K562 (cell line): Measurements from ENCODE around the gene C1orf21. TPM values are rescaled to one million over a fixed set of nuclear protein-coding genes. Genes with fewer than 3 reads are reported as not detected.

ENCODE experiments used
- ATAC-seq: fragments of 200-7000 bp; cut with Tn5 transposase; 3 replicates; pipeline ENCODE4 v1.9.1; 2020; ENCODE audit warnings: moderate library complexity
- BruUV-seq: library from RNA; stranded (reverse); fragments of 400-500 nt; replicated peaks from 2 replicates; lab custom pipeline; 2021; lab: Mats Ljungman, UMichigan
- CTCF ChIA-PET: fragments of 300-600 bp; formaldehyde crosslinking; extraction: SDS; loops from one replicate; lab custom pipeline; 2021; ENCODE audit warnings: low intra/inter-chr PET ratio; lab: Yijun Ruan, JAX
- POLR2A ChIA-PET: fragments of 300-600, 350-650 bp; sonication (Branson Sonifier 250); formaldehyde crosslinking; extraction: SDS; loops from one replicate; lab custom pipeline; 2021; ENCODE audit warnings: antibody characterized with exemption, inconsistent platforms; lab: Yijun Ruan, JAX
- DNase-seq, 4 experiments: peaks; one replicate each; pipeline versions ENCODE4 v3.0.0 to v3.0.0-alpha.2; 2011 to 2018; ENCODE audit warnings: low spot score in 3 of 4, mixed read lengths in 3 of 4; ENCODE audit errors: extremely low read depth in 1 of 4
- FAIRE-seq: peaks from 2 replicates; lab custom pipeline; 2011; peaks lifted over from hg19 to GRCh38; lab: Jason Lieb, UNC
- H2AFZ ChIP-seq: 2 replicates; pipeline ENCODE4 v1.6.0; 2011; ENCODE audit warnings: low read depth, low read length, control low read depth, inconsistent platforms
- H3K27ac ChIP-seq: fragments of 200-600 bp; 3 replicates; pipeline ENCODE4 v1.8.0; 2011; ENCODE audit warnings: low read depth, mild to moderate bottlenecking, control low read depth, inconsistent platforms, low read length, moderate library complexity, mixed read lengths; ENCODE audit errors: extremely low read depth
- H3K27me3 ChIP-seq, 2 experiments: fragments of 300-600 bp in 1 of 2; 2 replicates in 1 of 2; 3 replicates in 1 of 2; pipeline versions ENCODE4 v1.6.0 to v1.8.0; 2011; ENCODE audit warnings: inconsistent platforms in 2 of 2, low read length in 2 of 2, mild to moderate bottlenecking in 1 of 2, mixed read lengths in 1 of 2, moderate library complexity in 1 of 2; ENCODE audit not compliant: control insufficient read depth in 2 of 2, insufficient read depth in 2 of 2
- H3K36me3 ChIP-seq: fragments of 300-600 bp; 3 replicates; pipeline ENCODE4 v1.8.0; 2011; ENCODE audit warnings: mild to moderate bottlenecking, low read length, inconsistent platforms; ENCODE audit not compliant: control insufficient read depth, insufficient read depth
- H3K4me1 ChIP-seq, 2 experiments: fragments of 200-600 bp in 1 of 2; replicated peaks in 1 of 2; 2 replicates in 1 of 2; 3 replicates in 1 of 2; pipeline versions ENCODE4 v1.5.1 to v1.8.0; 2011; ENCODE audit warnings: inconsistent platforms in 2 of 2, low read length in 2 of 2, mild to moderate bottlenecking in 1 of 2, mixed read lengths in 1 of 2, moderate library complexity in 1 of 2; ENCODE audit not compliant: control insufficient read depth in 2 of 2, insufficient read depth in 2 of 2
- H3K4me2 ChIP-seq: 2 replicates; pipeline ENCODE4 v1.6.1; 2011; ENCODE audit warnings: low read length, control low read depth, inconsistent platforms, mixed read lengths; ENCODE audit not compliant: insufficient read depth
- H3K4me3 ChIP-seq: fragments of 200-600 bp; sonication (generic), shearing (Covaris generic); 2 replicates; pipeline ENCODE4 v1.5.1; 2016; ENCODE audit warnings: control low read depth, inconsistent platforms
- H3K79me2 ChIP-seq: fragments of 200-600 bp; 3 replicates; pipeline ENCODE4 v1.8.0; 2011; ENCODE audit warnings: low read length, inconsistent platforms; ENCODE audit not compliant: control insufficient read depth, insufficient read depth
- H3K9ac ChIP-seq, 2 experiments: 2 replicates each; pipeline versions ENCODE4 v1.6.0 to v1.6.1; 2011; ENCODE audit warnings: low read depth in 2 of 2, low read length in 2 of 2, control low read depth in 1 of 2, inconsistent platforms in 1 of 2, mild to moderate bottlenecking in 1 of 2, mixed read lengths in 1 of 2; ENCODE audit not compliant: insufficient read depth in 1 of 2
- H3K9me1 ChIP-seq: one replicate; pipeline ENCODE4 v1.6.0; 2011; ENCODE audit warnings: inconsistent platforms, mild to moderate bottlenecking, low read length, moderate library complexity; ENCODE audit not compliant: control insufficient read depth, insufficient read depth
- H3K9me3 ChIP-seq: replicated peaks from 2 replicates; pipeline ENCODE4 v1.5.1; 2011; ENCODE audit warnings: low read depth, low read length, inconsistent platforms; ENCODE audit not compliant: control insufficient read depth, insufficient read depth
- H4K20me1 ChIP-seq: replicated peaks from 2 replicates; pipeline ENCODE4 v1.6.1; 2011; ENCODE audit warnings: low read length, inconsistent platforms, mixed read lengths; ENCODE audit not compliant: control insufficient read depth, insufficient read depth
- ARID1B ChIP-seq: fragments of 450-650 bp; IDR thresholded peaks from 2 replicates; pipeline ENCODE4 v1.6.1; 2016; ENCODE audit warnings: antibody characterized with exemption, mild to moderate bottlenecking, inconsistent platforms
- EHMT2 ChIP-seq: fragments of 450-650 bp; IDR thresholded peaks from 2 replicates; pipeline ENCODE4 v1.6.1; 2018; ENCODE audit warnings: antibody characterized with exemption
- HIVEP1 ChIP-seq: fragments of 250-450 bp; sonication (Bioruptor Pico); IDR thresholded peaks from 2 replicates; pipeline ENCODE4 v1.4.0; 2020; ENCODE audit warnings: mild to moderate bottlenecking
- HMG20B ChIP-seq: fragments of 250-450 bp; sonication (Bioruptor Pico); IDR thresholded peaks from 2 replicates; pipeline ENCODE4 v1.5.0; 2021; ENCODE audit warnings: mild to moderate bottlenecking
- HNRNPK ChIP-seq: fragments of 200-400 bp; formaldehyde crosslinking; IDR thresholded peaks from one replicate; pipeline ENCODE4 v1.6.1; 2018; ENCODE audit warnings: mild to moderate bottlenecking, low read depth, low read length; ENCODE audit not compliant: poor library complexity, severe bottlenecking
- NFIX ChIP-seq: fragments of 250-450 bp; sonication (Bioruptor Pico); IDR thresholded peaks from 2 replicates; pipeline ENCODE4 v1.4.0; 2020; ENCODE audit warnings: low read depth, mild to moderate bottlenecking, moderate library complexity
- NFYB ChIP-seq: IDR thresholded peaks from 2 replicates; pipeline ENCODE4 v1.6.1; 2011; ENCODE audit warnings: mild to moderate bottlenecking, moderate library complexity; ENCODE audit not compliant: insufficient read length; ENCODE audit errors: extremely low read depth
- PML ChIP-seq: IDR thresholded peaks from 2 replicates; pipeline ENCODE4 v1.6.1; 2012; ENCODE audit warnings: low read length, inconsistent platforms
- SIN3A ChIP-seq, 2 experiments: fragments of 150-350 bp in 1 of 2; IDR thresholded peaks; 2 replicates each; pipeline ENCODE4 v1.6.1; 2011 to 2016; ENCODE audit warnings: borderline replicate concordance in 2 of 2, low read depth in 2 of 2, low read length in 2 of 2, mild to moderate bottlenecking in 2 of 2, moderate library complexity in 2 of 2; ENCODE audit not compliant: control insufficient read depth in 1 of 2
- TAL1 ChIP-seq: fragments of 450-650 bp; IDR thresholded peaks from 2 replicates; pipeline ENCODE4 v1.6.1; 2016; ENCODE audit warnings: mild to moderate bottlenecking
- ZFP30 ChIP-seq: fragments of 250-450 bp; sonication (Bioruptor Pico); IDR thresholded peaks from 2 replicates; pipeline ENCODE4 v1.8.0; 2022; ENCODE audit warnings: moderate library complexity, mild to moderate bottlenecking, inconsistent platforms, borderline replicate concordance
- ZNF561 ChIP-seq: fragments of 450-650 bp; formaldehyde crosslinking; conservative IDR thresholded peaks from 2 replicates; pipeline ENCODE4 v1.4.0; 2020; ENCODE audit warnings: mild to moderate bottlenecking, moderate library complexity
- WGBS: fragments of 100-300 bp; shearing (Covaris generic); methylation state at CpG from one replicate; pipeline ENCODE4 v1.1.6; 2016; ENCODE audit warnings: low coverage, mixed read lengths; ENCODE audit not compliant: insufficient coverage; ENCODE audit errors: missing lambda C conversion rate; 5-methylcytosine and 5-hydroxymethylcytosine counted together
- in situ Hi-C: fragments of 300-500 bp; cut with MboI; formaldehyde crosslinking; loops from 4 replicates; pipeline ENCODE4 v1.15.0; 2018; ENCODE audit warnings: inconsistent platforms, mixed read lengths
- intact Hi-C: fragments of 100-400 bp; cut with micrococcal nuclease; formaldehyde crosslinking; loops from 2 replicates; pipeline ENCODE4 v1.14.2; 2022
- polyA plus RNA-seq, 8 experiments: library from polyadenylated mRNA; depleted of rRNA in 4 of 8; stranded (reverse) in 5 of 8; unstranded in 3 of 8; fragments of >200 nt; fragmentation: Nextera tagmentation in 2 of 8; fragmentation: Illumina TruSeq in 1 of 8; extraction: Ambion mirVana in 2 of 8; extraction: Trizol in 1 of 8; gene quantifications; 2 replicates each; pipeline versions ENCODE4 v1.2.1 to v1.2.3, GENCODE V29; 2011 to 2014; ENCODE audit warnings: inconsistent platforms in 1 of 8, missing spikeins in 1 of 8
- total RNA-seq, 7 experiments: library from RNA; depleted of rRNA in 6 of 7; stranded (reverse); fragments of >200 nt in 6 of 7; fragmentation: Illumina TruSeq in 2 of 7; extraction: Trizol in 2 of 7; gene quantifications; 2 replicates each; pipeline versions ENCODE4 v1.2.1 to v1.2.3, GENCODE V29; 2011 to 2021; ENCODE audit warnings: low replicate concordance in 1 of 7
- TF ChIP-seq, protein P1 (sequence below), 3 experiments: fragments of 200-800 bp in 1 of 3; sonication (Bioruptor generic) in 1 of 3; sonication (generic) in 1 of 3; formaldehyde crosslinking in 1 of 3; IDR thresholded peaks; 2 replicates each; pipeline versions ENCODE4 v1.6.1 to v1.8.0; 2016 to 2022; ENCODE audit warnings: mild to moderate bottlenecking in 2 of 3, missing compliant biosample characterization in 2 of 3, missing genetic modification characterization in 2 of 3, missing genetic modification reagents in 1 of 3
- TF ChIP-seq, protein P2 (sequence below): sonication (generic); formaldehyde crosslinking; IDR thresholded peaks from 2 replicates; pipeline ENCODE4 v1.8.0; 2022; ENCODE audit warnings: mild to moderate bottlenecking, missing genetic modification reagents, borderline replicate concordance

Gene C1orf21
- total and polyA plus RNA-seq, 9 of the 15 experiments (the other 6 are each of a cell fraction or from before 2014, with no cell fraction given), result under 0.01 to 0.31 (median 0.07) TPM

DNA sequence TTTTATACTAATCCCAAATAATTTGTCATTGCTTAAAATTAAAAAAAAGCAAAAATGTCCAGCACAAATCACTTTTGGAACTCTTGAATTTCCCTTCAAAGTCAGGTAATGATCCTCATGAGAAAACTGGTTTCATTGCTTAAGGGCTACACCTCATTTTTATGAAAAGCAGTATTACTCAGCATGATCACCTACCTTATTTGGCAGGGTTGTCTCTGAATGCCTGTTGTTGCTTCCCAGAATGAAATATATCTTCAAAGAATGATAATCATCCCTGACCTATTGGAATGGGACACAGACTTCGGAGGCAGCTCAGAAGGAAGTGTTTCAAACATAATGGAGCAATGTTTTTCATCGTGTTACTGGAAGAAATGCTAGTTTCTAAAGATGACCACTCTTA lies 29.7 kb downstream of the C1orf21 start:
- CTCF ChIA-PET, result no interaction called here
- no peak overlapping the region for H3K9ac ChIP-seq
- no peaks in the 10 kb centered on the region for H3K9me3 ChIP-seq
- no peaks in the 10 kb centered on the region for H3K9me1 ChIP-seq
- ATAC-seq (no peak), DNase-seq (no peak), FAIRE-seq (no peak)
- 3% methylated on average over 2 of the region's 2 CpGs for WGBS
- no peak overlapping the region for H3K27ac ChIP-seq
- H3K4me1 ChIP-seq, result no peaks in the 10 kb centered on the region
- no peaks in the 10 kb centered on the region for H3K79me2 ChIP-seq
- POLR2A ChIA-PET, result no interaction called here
- H3K27me3 ChIP-seq, result peaks cover 0 to 5% of the 10 kb centered on the region in 2 experiments; a peak in 3 of 5 replicates
- no peak overlapping the region for H3K4me3 ChIP-seq
- H3K36me3 ChIP-seq, result no peaks in the 10 kb centered on the region
- H3K4me2 ChIP-seq, result no peak overlapping the region
- no peaks in the 10 kb centered on the region for H4K20me1 ChIP-seq
- H2AFZ ChIP-seq, result no peak overlapping the region
- in situ Hi-C loops (no loop called here), intact Hi-C loops (no loop called here)
- BruUV-seq, result no TSS peak
- TF ChIP-seq NFIX (no peak), EHMT2 (no peak), ZNF561 (CRISPR knock-in tag) (no peak), ZFP30 (CRISPR knock-in tag) (no peak), NFYB (no peak), HMG20B (CRISPR knock-in tag) (no peak), ARID1B (no peak), SIN3A (IDR thresholded peaks at IDR 0.05; ENCODE audit: borderline replicate concordance in 2 of 2, control insufficient read depth in 1 of 2, low read depth in 2 of 2, low read length in 2 of 2) (no peak), TAL1 (no peak), HIVEP1 (no peak), PML (no peak), HNRNPK (no peak)
- TF ChIP-seq, protein P1, sequence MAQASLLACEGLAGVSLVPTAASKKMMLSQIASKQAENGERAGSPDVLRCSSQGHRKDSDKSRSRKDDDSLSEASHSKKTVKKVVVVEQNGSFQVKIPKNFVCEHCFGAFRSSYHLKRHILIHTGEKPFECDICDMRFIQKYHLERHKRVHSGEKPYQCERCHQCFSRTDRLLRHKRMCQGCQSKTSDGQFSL (CRISPR knock-in tag; IDR thresholded peaks at IDR 0.05), result no peak
- TF ChIP-seq, protein P1 (tag; IDR thresholded peaks at IDR 0.05), result no peak
- TF ChIP-seq, protein P2, sequence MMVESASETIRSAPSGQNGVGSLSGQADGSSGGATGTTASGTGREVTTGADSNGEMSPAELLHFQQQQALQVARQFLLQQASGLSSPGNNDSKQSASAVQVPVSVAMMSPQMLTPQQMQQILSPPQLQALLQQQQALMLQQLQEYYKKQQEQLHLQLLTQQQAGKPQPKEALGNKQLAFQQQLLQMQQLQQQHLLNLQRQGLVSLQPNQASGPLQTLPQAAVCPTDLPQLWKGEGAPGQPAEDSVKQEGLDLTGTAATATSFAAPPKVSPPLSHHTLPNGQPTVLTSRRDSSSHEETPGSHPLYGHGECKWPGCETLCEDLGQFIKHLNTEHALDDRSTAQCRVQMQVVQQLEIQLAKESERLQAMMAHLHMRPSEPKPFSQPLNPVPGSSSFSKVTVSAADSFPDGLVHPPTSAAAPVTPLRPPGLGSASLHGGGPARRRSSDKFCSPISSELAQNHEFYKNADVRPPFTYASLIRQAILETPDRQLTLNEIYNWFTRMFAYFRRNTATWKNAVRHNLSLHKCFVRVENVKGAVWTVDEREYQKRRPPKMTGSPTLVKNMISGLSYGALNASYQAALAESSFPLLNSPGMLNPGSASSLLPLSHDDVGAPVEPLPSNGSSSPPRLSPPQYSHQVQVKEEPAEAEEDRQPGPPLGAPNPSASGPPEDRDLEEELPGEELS (CRISPR knock-in tag), result no peak
